A549 (cell line): Measurements from ENCODE around the gene SERHL2. TPM values are rescaled to one million over a fixed set of nuclear protein-coding genes. Genes with fewer than 3 reads are reported as not detected.

Source experiments
- ATAC-seq, 2 experiments: fragments of 200-7000 bp in 1 of 2; fragments of >200 bp in 1 of 2; cut with Nextera tagmentation in 1 of 2; cut with Tn5 transposase in 1 of 2; 3 replicates each; pipeline versions ENCODE4 v1.8.0 to v1.9.1; 2018 to 2020; ENCODE audit warnings: mild to moderate bottlenecking in 1 of 2, moderate library complexity in 1 of 2
- CTCF ChIA-PET: fragments of 300-600 bp; sonication (Branson Sonifier 250); formaldehyde crosslinking; extraction: SDS; loops from one replicate; lab custom pipeline; 2021; ENCODE audit warnings: antibody characterized with exemption, inconsistent platforms; lab: Yijun Ruan, JAX
- POLR2A ChIA-PET: fragments of 350-600 bp; formaldehyde crosslinking; extraction: SDS; loops from one replicate; lab custom pipeline; 2021; ENCODE audit warnings: antibody characterized with exemption, inconsistent platforms; lab: Yijun Ruan, JAX
- DNase-seq, 2 experiments: peaks; one replicate each; pipeline versions ENCODE4 v3.0.0 to v3.0.0-alpha.2; 2011 to 2016; ENCODE audit warnings: low read depth in 1 of 2, low spot score in 1 of 2
- FAIRE-seq: peaks from 2 replicates; lab custom pipeline; 2011; peaks lifted over from hg19 to GRCh38; lab: Jason Lieb, UNC
- H3K27ac ChIP-seq, 2 experiments: fragments of >200 bp; sonication (Bioruptor Twin); formaldehyde crosslinking; 3 replicates each; pipeline ENCODE4 v1.5.1; 2016 to 2017
- H3K4me1 ChIP-seq: fragments of >200 bp; sonication (Bioruptor Twin); formaldehyde crosslinking; 3 replicates; pipeline ENCODE4 v1.6.1; 2016
- H3K4me2 ChIP-seq: fragments of >200 bp; sonication (Bioruptor Twin); formaldehyde crosslinking; 3 replicates; pipeline ENCODE4 v1.6.1; 2016
- H3K4me3 ChIP-seq: fragments of >200 bp; sonication (Bioruptor Twin); formaldehyde crosslinking; 3 replicates; pipeline ENCODE4 v1.5.1; 2016
- H3K9me3 ChIP-seq: fragments of >200 bp; sonication (Bioruptor Twin); formaldehyde crosslinking; 3 replicates; pipeline ENCODE4 v1.6.1; 2016
- BHLHE40 ChIP-seq: IDR thresholded peaks from 2 replicates; pipeline ENCODE4 v1.6.1; 2012; ENCODE audit warnings: low read depth, low read length, inconsistent platforms
- CHD4 ChIP-seq: fragments of 200-600 bp; sonication (generic); IDR thresholded peaks from 2 replicates; pipeline ENCODE4 v1.6.1; 2016; ENCODE audit warnings: antibody characterized with exemption, mild to moderate bottlenecking, borderline replicate concordance
- EHF ChIP-seq: fragments of 250-450 bp; sonication (Bioruptor Pico); IDR thresholded peaks from 2 replicates; pipeline ENCODE4 v1.5.0; 2020; ENCODE audit warnings: mild to moderate bottlenecking
- FOSB ChIP-seq: fragments of 250-450 bp; sonication (Bioruptor Pico); IDR thresholded peaks from 2 replicates; pipeline ENCODE4 v1.5.0; 2020; ENCODE audit warnings: mild to moderate bottlenecking, moderate library complexity
- FOSL2 ChIP-seq, 2 experiments: fragments of 450-650 bp in 1 of 2; fragments of >200 bp in 1 of 2; sonication (Bioruptor Twin) in 1 of 2; formaldehyde crosslinking; IDR thresholded peaks; 2 replicates each; pipeline versions ENCODE4 v1.5.0 to v1.6.1; 2016 to 2020; ENCODE audit warnings: mild to moderate bottlenecking in 1 of 2, moderate library complexity in 1 of 2
- FOXS1 ChIP-seq: fragments of 250-450 bp; sonication (Bioruptor Pico); IDR thresholded peaks from 2 replicates; pipeline ENCODE4 v1.5.0; 2020; ENCODE audit warnings: mild to moderate bottlenecking, moderate library complexity
- GATA3 ChIP-seq: IDR thresholded peaks from 2 replicates; pipeline ENCODE4 v1.6.1; 2012; ENCODE audit warnings: borderline replicate concordance
- HMGXB4 ChIP-seq: fragments of 250-450 bp; sonication (Bioruptor Pico); IDR thresholded peaks from 2 replicates; pipeline ENCODE4 v1.5.0; 2021; ENCODE audit warnings: mild to moderate bottlenecking, moderate library complexity, borderline replicate concordance
- HOXA7 ChIP-seq: fragments of 250-450 bp; sonication (Bioruptor Pico); IDR thresholded peaks from 2 replicates; pipeline ENCODE4 v1.5.0; 2020; ENCODE audit warnings: mild to moderate bottlenecking, moderate library complexity
- HOXB5 ChIP-seq: fragments of 250-450 bp; sonication (Bioruptor Pico); IDR thresholded peaks from 2 replicates; pipeline ENCODE4 v1.5.0; 2020; ENCODE audit warnings: mild to moderate bottlenecking, moderate library complexity
- JUN ChIP-seq, 2 experiments: fragments of >200 bp; sonication (Bioruptor Twin); formaldehyde crosslinking; IDR thresholded peaks; 2 replicates in 1 of 2; 3 replicates in 1 of 2; pipeline ENCODE4 v1.6.1; 2016 to 2017
- JUNB ChIP-seq: fragments of >200 bp; sonication (Bioruptor Twin); formaldehyde crosslinking; IDR thresholded peaks from 2 replicates; pipeline ENCODE4 v1.6.1; 2016
- KDM1A ChIP-seq: fragments of 200-600 bp; sonication (generic); IDR thresholded peaks from 2 replicates; pipeline ENCODE4 v1.6.1; 2016; ENCODE audit warnings: low read depth, mild to moderate bottlenecking
- NPAS2 ChIP-seq: fragments of 250-450 bp; sonication (Bioruptor Pico); IDR thresholded peaks from 2 replicates; pipeline ENCODE4 v1.8.0; 2022; ENCODE audit warnings: mild to moderate bottlenecking, moderate library complexity, borderline replicate concordance
- PHF8 ChIP-seq: fragments of 200-600 bp; sonication (generic); IDR thresholded peaks from 2 replicates; pipeline ENCODE4 v1.6.1; 2016; ENCODE audit warnings: low read depth, mild to moderate bottlenecking, antibody characterized with exemption, moderate library complexity, borderline replicate concordance
- POLR2A ChIP-seq: IDR thresholded peaks from 2 replicates; pipeline ENCODE4 v1.6.1; 2012; ENCODE audit warnings: mild to moderate bottlenecking, low read length
- RCOR1 ChIP-seq: fragments of 150-350 bp; IDR thresholded peaks from 2 replicates; pipeline ENCODE4 v1.6.1; 2014; ENCODE audit warnings: antibody characterized with exemption, low read length, low read depth
- RNF2 ChIP-seq: fragments of 200-600 bp; sonication (generic); IDR thresholded peaks from 2 replicates; pipeline ENCODE4 v1.6.1; 2016; ENCODE audit warnings: low read depth, mild to moderate bottlenecking, antibody characterized with exemption, moderate library complexity, borderline replicate concordance
- SMC3 ChIP-seq: fragments of >200 bp; sonication (Bioruptor Twin); formaldehyde crosslinking; IDR thresholded peaks from 3 replicates; pipeline ENCODE4 v1.6.1; 2018; ENCODE audit warnings: inconsistent platforms
- TFCP2L1 ChIP-seq: fragments of 250-450 bp; sonication (Bioruptor Pico); IDR thresholded peaks from 2 replicates; pipeline ENCODE4 v1.5.0; 2021; ENCODE audit warnings: mild to moderate bottlenecking
- TP53 ChIP-seq: fragments of 250-450 bp; sonication (Bioruptor Pico); IDR thresholded peaks from 2 replicates; pipeline ENCODE4 v1.5.0; 2021; ENCODE audit warnings: mild to moderate bottlenecking, moderate library complexity
- WGBS: methylation state at CpG from one replicate; pipeline ENCODE4 v1.1.6; 2017; ENCODE audit errors: missing lambda C conversion rate; 5-methylcytosine and 5-hydroxymethylcytosine counted together
- polyA plus RNA-seq, 4 experiments: library from polyadenylated mRNA; depleted of rRNA in 3 of 4; stranded (reverse); fragments of >200 nt; fragmentation: RNase III in 1 of 4; extraction: RNeasy Plus Mini Kit Qiagen cat#74134 plus additional on column Dnase treatment in 1 of 4; gene quantifications; 2 replicates in 3 of 4; 3 replicates in 1 of 4; pipeline ENCODE4 v1.2.3, GENCODE V29; 2011 to 2017
- TF ChIP-seq, protein P1 (sequence below): fragments of 150-350 bp; IDR thresholded peaks from 2 replicates; pipeline ENCODE4 v1.6.1; 2014; ENCODE audit warnings: low read depth, mild to moderate bottlenecking, low read length
- TF ChIP-seq, protein P2 (sequence below): IDR thresholded peaks from 2 replicates; pipeline ENCODE4 v1.6.1; 2012
- TF ChIP-seq, protein P3 (sequence below): fragments of >200 bp; sonication (Bioruptor Twin); formaldehyde crosslinking; IDR thresholded peaks from 2 replicates; pipeline ENCODE4 v1.6.1; 2016
- TF ChIP-seq, protein P4 (sequence below): IDR thresholded peaks from 2 replicates; pipeline ENCODE4 v1.6.1; 2012; ENCODE audit warnings: low read depth, borderline replicate concordance

SERHL2 gene
- polyA plus RNA-seq, 2 of the 4 experiments (the other 2 are of a cell fraction): 0.14 to 0.21 TPM

DNA sequence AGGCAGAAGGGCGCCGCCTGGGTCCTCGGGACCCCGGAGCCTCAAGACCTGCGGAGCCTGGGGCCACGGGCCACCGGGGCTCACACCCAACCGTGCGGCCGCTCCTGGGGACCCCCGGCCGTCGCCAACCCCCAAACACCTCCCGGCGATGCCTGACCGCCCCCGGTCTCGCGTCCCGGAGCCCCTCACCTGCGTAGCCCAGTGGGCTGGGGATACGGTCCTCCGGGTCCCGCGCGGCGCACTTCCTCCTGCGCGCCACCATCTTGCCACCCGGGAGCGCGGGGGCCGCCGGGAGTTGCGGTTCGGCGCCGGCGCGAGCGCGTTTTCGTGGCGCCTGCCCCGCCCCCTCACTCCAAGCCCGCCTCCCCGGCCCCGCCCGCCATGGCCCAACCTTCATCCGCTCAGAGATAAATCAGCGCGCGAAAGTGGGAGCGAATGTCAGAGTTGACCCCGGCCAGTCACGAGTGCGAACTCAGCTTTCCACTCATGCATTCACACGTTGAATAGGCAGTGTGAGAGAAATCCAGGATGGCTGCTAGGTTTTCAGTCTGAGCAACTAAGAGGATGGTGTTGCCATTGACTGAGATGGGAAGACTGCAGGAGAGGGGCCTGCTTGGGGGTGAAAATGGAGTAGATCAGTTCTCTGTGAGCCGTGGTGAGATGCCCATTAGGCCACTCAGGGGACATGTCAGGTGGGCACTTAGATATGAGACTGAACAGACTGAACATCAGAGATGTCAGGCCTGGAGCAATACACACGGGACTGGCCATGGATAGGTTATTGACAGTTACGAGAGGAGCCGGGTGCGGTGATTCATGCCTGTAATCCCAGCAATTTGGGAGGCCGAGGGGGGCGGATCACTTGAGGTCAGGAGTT, 34.0 kb upstream of the SERHL2 start, which contains the start of gene RRP7A (continued):
- no peak for TF ChIP-seq HMGXB4 (CRISPR knock-in tag)
- TF ChIP-seq JUN (IDR thresholded peaks at IDR 0.05): peak in 1 of 2 experiments; percentile 79; a peak in 4 of 5 replicates
- peak; percentile 86 for TF ChIP-seq POLR2A
- TF ChIP-seq EHF (CRISPR knock-in tag): no peak
- TF ChIP-seq TP53: no peak
- TF ChIP-seq RNF2: no peak
- TF ChIP-seq FOSL2 (IDR thresholded peaks at IDR 0.05): no peak
- TF ChIP-seq FOSL2 (CRISPR knock-in tag; IDR thresholded peaks at IDR 0.05): no peak
- TF ChIP-seq, all 56 proteins: peak for 6

- no peak for DNase-seq
- no peak for TF ChIP-seq HOXB5 (CRISPR knock-in tag)
- no peak for TF ChIP-seq PHF8
- TF ChIP-seq, all 56 proteins: peak for 0
- ChIA-PET POLR2A (no interaction called here), CTCF (interaction anchor here (1.0 kb wide), 1 partner anchor 29 kb away, joined by 4 read pairs; no protein-coding TSS in a partner anchor)
- Histone ChIP-seq H3K27ac (no peak overlapping the region), H3K4me3 (no peak overlapping the region), H3K4me1 (peaks cover 5% of the 10 kb centered on the region; the same call in 1 of the 3 replicates), H3K4me2 (no peak overlapping the region), H3K9me3 (no peaks in the 10 kb centered on the region)
- 84% methylated on average over 9 of the region's 9 CpGs for WGBS
- FAIRE-seq (no peak), ATAC-seq (no peak)
Observed at GRCh38 chr22:42521228-42521546, 32.6 kb upstream of the SERHL2 start.

DNA sequence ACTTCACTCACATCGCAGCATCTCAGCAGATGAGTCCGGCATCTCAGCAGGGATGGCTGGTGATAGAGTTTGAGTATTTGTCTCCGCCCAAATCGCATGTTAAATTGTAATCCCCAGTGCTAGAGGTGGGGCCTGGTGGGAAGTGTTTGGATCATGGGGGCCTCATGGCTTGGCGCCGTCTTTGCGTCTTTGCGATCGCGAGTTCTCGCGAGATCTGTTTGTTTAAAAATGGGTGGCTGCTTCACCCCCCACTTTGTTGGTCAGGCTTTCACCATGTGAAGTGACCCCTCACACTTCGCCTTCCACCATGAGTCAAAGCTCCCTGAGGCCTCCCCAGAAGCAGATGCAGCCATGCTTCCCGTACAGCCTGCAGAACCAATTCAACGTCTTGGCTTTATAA, 31.2 kb upstream of the SERHL2 start:
- ChIA-PET POLR2A (no interaction called here), CTCF (no interaction called here)
- Histone ChIP-seq H3K4me1 (peaks cover 5% of the 10 kb centered on the region; the same call in 1 of the 3 replicates), H3K9me3 (no peaks in the 10 kb centered on the region), H3K4me2 (no peak overlapping the region), H3K4me3 (no peak overlapping the region), H3K27ac (no peak overlapping the region)
- 95% methylated on average over 15 of the region's 15 CpGs for WGBS
- ATAC-seq (no peak), DNase-seq (no peak), FAIRE-seq (no peak)
- TF ChIP-seq EHF (CRISPR knock-in tag): no peak
- TF ChIP-seq JUNB: no peak
- no peak for TF ChIP-seq RCOR1
- TF ChIP-seq, protein P1, sequence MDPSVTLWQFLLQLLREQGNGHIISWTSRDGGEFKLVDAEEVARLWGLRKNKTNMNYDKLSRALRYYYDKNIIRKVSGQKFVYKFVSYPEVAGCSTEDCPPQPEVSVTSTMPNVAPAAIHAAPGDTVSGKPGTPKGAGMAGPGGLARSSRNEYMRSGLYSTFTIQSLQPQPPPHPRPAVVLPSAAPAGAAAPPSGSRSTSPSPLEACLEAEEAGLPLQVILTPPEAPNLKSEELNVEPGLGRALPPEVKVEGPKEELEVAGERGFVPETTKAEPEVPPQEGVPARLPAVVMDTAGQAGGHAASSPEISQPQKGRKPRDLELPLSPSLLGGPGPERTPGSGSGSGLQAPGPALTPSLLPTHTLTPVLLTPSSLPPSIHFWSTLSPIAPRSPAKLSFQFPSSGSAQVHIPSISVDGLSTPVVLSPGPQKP: no peak
- TF ChIP-seq, protein P2, sequence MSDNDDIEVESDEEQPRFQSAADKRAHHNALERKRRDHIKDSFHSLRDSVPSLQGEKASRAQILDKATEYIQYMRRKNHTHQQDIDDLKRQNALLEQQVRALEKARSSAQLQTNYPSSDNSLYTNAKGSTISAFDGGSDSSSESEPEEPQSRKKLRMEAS: no peak
- TF ChIP-seq FOXS1 (CRISPR knock-in tag): no peak
- TF ChIP-seq FOSB (CRISPR knock-in tag): no peak
- TF ChIP-seq KDM1A: no peak
- no peak for TF ChIP-seq HOXA7
- TF ChIP-seq, protein P3, sequence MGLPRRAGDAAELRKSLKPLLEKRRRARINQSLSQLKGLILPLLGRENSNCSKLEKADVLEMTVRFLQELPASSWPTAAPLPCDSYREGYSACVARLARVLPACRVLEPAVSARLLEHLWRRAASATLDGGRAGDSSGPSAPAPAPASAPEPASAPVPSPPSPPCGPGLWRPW: no peak
- TF ChIP-seq CHD4: no peak
- no peak for TF ChIP-seq TFCP2L1 (CRISPR knock-in tag)
- TF ChIP-seq SMC3: no peak
- TF ChIP-seq NPAS2 (CRISPR knock-in tag): no peak
- no peak for TF ChIP-seq FOSL2 (IDR thresholded peaks at IDR 0.05)
- no peak for TF ChIP-seq FOSL2 (CRISPR knock-in tag; IDR thresholded peaks at IDR 0.05)
- no peak for TF ChIP-seq POLR2A
- TF ChIP-seq, protein P4, sequence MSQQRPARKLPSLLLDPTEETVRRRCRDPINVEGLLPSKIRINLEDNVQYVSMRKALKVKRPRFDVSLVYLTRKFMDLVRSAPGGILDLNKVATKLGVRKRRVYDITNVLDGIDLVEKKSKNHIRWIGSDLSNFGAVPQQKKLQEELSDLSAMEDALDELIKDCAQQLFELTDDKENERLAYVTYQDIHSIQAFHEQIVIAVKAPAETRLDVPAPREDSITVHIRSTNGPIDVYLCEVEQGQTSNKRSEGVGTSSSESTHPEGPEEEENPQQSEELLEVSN: no peak
- no peak for TF ChIP-seq BHLHE40
- no peak for TF ChIP-seq GATA3
- no peak for TF ChIP-seq TP53
- TF ChIP-seq, all 56 proteins: peak for 0
